Measurements from ENCODE around the gene LIMK2.

- TF ChIP-seq CTCF (IDR thresholded peaks at IDR 0.05; ENCODE audit: insufficient read depth, low read length, poor library complexity, severe bottlenecking) (no peak), EZH2phosphoT487 (conservative IDR thresholded peaks at IDR 0.05; ENCODE audit: low read length) (no peak)
Observed at GRCh38 chr22:31290494-31291471, 78.7 kb downstream of the LIMK2 start.

Data from SU-DHL-6 (cell line).